Heart right ventricle (tissue), 16 donors: Measurements from ENCODE around the gene LGALS4. TPM values are rescaled to one million over a fixed set of nuclear protein-coding genes. Genes with fewer than 3 reads are reported as not detected.
A peak's percentile ranks its signal among the peaks of the same experiment; 100 is the strongest.

Experiments
- ATAC-seq, 8 donors: fragments of 200-7000 bp; cut with Tn5 transposase; one replicate each; pipeline ENCODE4 v1.9.1; 2020; ENCODE audit warnings: mild to moderate bottlenecking in 8 of 8, moderate library complexity in 8 of 8, moderate number of reproducible peaks in 1 of 8
- DNase-seq, 2 donors: peaks; one replicate each; pipeline ENCODE4 v3.0.0-alpha.2; 2020
- H3K27ac ChIP-seq, 10 donors: fragments of 200-600 bp; sonication (generic) in 2 of 10; one replicate each; pipeline versions ENCODE4 v1.5.0 to v1.8.0; 2020 to 2022; ENCODE audit warnings: mild to moderate bottlenecking in 3 of 10
- H3K27me3 ChIP-seq, 7 donors: fragments of 200-600 bp; one replicate each; pipeline ENCODE4 v1.8.0; 2021 to 2022; ENCODE audit warnings: mild to moderate bottlenecking in 2 of 7
- H3K36me3 ChIP-seq, 9 donors: fragments of 200-600 bp; sonication (generic) in 1 of 9; one replicate each; pipeline versions ENCODE4 v1.5.0 to v1.8.0; 2020 to 2022; ENCODE audit warnings: mild to moderate bottlenecking in 2 of 9
- H3K4me1 ChIP-seq, 9 donors: fragments of 200-600 bp; sonication (generic) in 1 of 9; one replicate each; pipeline versions ENCODE4 v1.5.0 to v1.8.0; 2020 to 2022; ENCODE audit warnings: mild to moderate bottlenecking in 4 of 9
- H3K4me3 ChIP-seq, 10 donors: fragments of 200-600 bp; sonication (generic) in 2 of 10; one replicate each; pipeline versions ENCODE4 v1.5.0 to v1.8.0; 2020 to 2022; ENCODE audit warnings: mild to moderate bottlenecking in 7 of 10, moderate library complexity in 2 of 10
- H3K9me3 ChIP-seq, 11 donors: fragments of 200-600 bp in 10 of 11; sonication (generic) in 2 of 11; one replicate each; pipeline versions ENCODE4 v1.5.0 to v1.8.0; 2013 to 2022; ENCODE audit warnings: mild to moderate bottlenecking in 2 of 11, control low read depth in 1 of 11, moderate library complexity in 1 of 11
- WGBS, 2 donors: extraction: QIAGEN DNeasy Blood & Tissue Kit; methylation state at CpG; one replicate each; pipeline ENCODE4 v1.1.7; 2013; ENCODE audit warnings: inconsistent platforms in 1 of 2; 5-methylcytosine and 5-hydroxymethylcytosine counted together
- intact Hi-C, 10 donors: fragments of 100-400 bp; cut with DNase I; formaldehyde crosslinking; loops; one replicate each; pipeline versions ENCODE4 v1.11.1 to v1.14.2; 2022
- polyA plus RNA-seq, 2 donors: library from polyadenylated mRNA; stranded (reverse); fragments of 200-250 nt; gene quantifications; one replicate each; pipeline ENCODE4 v1.2.3, GENCODE V29; 2013
- total RNA-seq, 10 donors: library from RNA; stranded (reverse); fragmentation: NEBNext Ultra II Directional in 3 of 10; extraction: Animal tissue kit (Norgen Biotek cat#: 25700) in 3 of 10; gene quantifications; one replicate each; pipeline versions ENCODE4 v1.2.1 to v1.2.4, GENCODE V29; 2021 to 2023
- TF ChIP-seq, protein P1 (sequence below), 9 donors: fragments of 200-600 bp; sonication (generic) in 2 of 9; IDR thresholded peaks; one replicate each; pipeline versions ENCODE4 v1.5.0 to v1.8.0; 2021 to 2022; ENCODE audit warnings: antibody characterized with exemption in 9 of 9, mild to moderate bottlenecking in 5 of 9, moderate library complexity in 1 of 9
- donor health status: Arrhythmogenic right ventricular cardiomyopathy.
- donor health status: ischemic (EF 13 %, LVEDD 7.1; RV severe dilation, severe dysfunction).
- donor health status: healthy with polysubstance abuse.
- donor health status: DM: no; HTN: yes; CAD: no.
- donor health status: DM: no; HTN: no; CAD: no.
- donor health status: ischemic (EF 25% LVEDD 6.9; RV normal size, moderate dysfunction).
- donor health status: ischemic (EF 25% LVEDD 5.7; RV mildly dilated, moderate dysfunction).
- donor health status: healthy.
- donor health status: DM: yes; HTN: yes; CAD: no.
- donor health status: Ischemic cardiomyopathy.
- donor health status: ischemic (EF 35%, LVEDD 5.7; RV mildly dilated, moderate dysfunction).
- donor health status: nonischemic (EF 11% LVEDD 7.7; RV severe dilation, severe dysfunction).
- donor health status: DM: yes; HTN: yes; CAD: no.
- donor health status: PGD.
- donor health status: ischemic (EF 29% LVEDD 5.4; RV normal size, mild dysfunction).
- donor health status: nonischemic (EF 23%, LVEDD 6.1; RV moderate dilation, normal function).

The LGALS4 gene
- total and polyA plus RNA-seq, 12 donors = 0.16 to 2.6 (median 0.81) TPM; not detected in 2

DNA sequence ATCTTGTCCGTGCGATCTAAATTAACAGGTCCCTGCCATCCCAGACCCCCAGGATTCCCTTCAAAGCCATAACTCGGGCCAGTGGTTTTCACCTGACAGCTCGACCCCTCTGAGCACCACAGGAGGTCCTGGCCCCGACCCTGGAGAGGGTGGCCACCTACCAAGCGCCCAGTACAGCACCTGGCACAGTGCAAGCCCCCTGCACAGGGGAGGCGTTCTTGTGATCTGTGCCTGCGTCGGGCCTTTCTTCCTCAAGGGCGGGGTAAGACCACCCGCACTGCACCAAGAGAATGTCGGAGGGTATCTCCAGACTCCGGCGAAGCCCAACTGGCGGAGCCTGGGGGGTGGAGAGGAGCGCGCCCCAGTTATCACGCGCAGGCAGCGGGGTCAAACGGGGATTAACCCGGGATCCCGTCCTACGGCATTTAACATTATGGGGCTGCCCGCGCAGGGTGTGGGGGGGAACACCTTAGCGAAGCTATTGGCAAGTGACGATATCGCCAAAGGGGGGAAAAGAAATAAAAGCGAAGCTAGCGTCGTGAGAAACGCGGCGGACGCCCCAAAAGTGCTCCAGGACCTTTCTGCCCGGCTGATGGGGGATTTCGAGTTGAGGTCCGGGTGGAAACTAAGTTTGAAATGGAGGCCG lies 38.4 kb upstream of the LGALS4 start:
- no peaks in the 10 kb centered on the region for H3K27me3 ChIP-seq
- peak; percentile 39 to 48 for DNase-seq
- ATAC-seq = peak in 1 of 8 donors; percentile 8
- peaks cover 0 to 25% (median 17%) of the 10 kb centered on the region in 9 donors for H3K36me3 ChIP-seq
- peak overlapping the region; percentile 94 to 100 (median 99) for H3K27ac ChIP-seq
- no peaks in the 10 kb centered on the region for H3K9me3 ChIP-seq
- intact Hi-C loops = loop anchor here in 5 of 10 donors (1.0 to 5.0 kb wide), 4 partner anchors 20 to 48 kb away; partner anchors contain the start of genes NFKBIB (in 4 of the 5), SIRT2 (in 4 of the 5) and ECH1 (in 1 of the 5)
- WGBS, 2 donors = 2 to 5% methylated on average over 40 of the region's 40 CpGs
- H3K4me3 ChIP-seq = peak overlapping the region; percentile 47 to 95 (median 86)
- TF ChIP-seq, protein P1, sequence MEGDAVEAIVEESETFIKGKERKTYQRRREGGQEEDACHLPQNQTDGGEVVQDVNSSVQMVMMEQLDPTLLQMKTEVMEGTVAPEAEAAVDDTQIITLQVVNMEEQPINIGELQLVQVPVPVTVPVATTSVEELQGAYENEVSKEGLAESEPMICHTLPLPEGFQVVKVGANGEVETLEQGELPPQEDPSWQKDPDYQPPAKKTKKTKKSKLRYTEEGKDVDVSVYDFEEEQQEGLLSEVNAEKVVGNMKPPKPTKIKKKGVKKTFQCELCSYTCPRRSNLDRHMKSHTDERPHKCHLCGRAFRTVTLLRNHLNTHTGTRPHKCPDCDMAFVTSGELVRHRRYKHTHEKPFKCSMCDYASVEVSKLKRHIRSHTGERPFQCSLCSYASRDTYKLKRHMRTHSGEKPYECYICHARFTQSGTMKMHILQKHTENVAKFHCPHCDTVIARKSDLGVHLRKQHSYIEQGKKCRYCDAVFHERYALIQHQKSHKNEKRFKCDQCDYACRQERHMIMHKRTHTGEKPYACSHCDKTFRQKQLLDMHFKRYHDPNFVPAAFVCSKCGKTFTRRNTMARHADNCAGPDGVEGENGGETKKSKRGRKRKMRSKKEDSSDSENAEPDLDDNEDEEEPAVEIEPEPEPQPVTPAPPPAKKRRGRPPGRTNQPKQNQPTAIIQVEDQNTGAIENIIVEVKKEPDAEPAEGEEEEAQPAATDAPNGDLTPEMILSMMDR (IDR thresholded peaks at IDR 0.05) = no peak
- H3K4me1 ChIP-seq = peaks cover 17 to 49% (median 40%) of the 10 kb centered on the region in 9 donors

DNA sequence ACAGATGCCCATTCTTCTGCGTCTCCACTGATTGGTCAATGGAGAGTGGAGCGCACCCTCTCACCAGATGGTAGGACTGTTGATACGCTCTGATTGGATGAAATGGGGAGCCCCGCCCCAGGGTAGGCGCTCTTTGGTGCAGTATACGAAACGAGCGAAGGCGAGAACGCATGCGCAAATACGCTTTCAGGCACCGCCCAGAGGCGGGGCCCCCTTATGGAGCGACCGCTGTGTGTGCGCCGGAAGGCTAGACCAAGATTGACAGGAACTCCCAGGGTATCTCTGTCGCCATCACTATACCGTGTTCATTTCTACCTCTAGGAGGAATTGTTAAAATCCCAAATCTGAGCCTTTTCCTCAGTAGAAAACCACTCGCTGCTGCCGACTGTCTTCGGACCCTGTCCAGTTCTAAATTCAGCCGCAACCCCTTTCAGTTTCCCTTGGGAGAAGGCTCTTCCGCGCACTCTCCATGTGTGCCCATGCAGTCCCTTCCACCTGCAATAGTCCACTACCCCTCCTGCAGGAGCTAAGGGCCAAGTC lies 37.8 kb upstream of the LGALS4 start:
- peaks cover 0 to 31% (median 23%) of the 10 kb centered on the region in 9 donors for H3K36me3 ChIP-seq
- TF ChIP-seq, protein P1 (IDR thresholded peaks at IDR 0.05) = peak in 4 of 9 donors; percentile 10 to 36 (median 16)
- H3K9me3 ChIP-seq = no peaks in the 10 kb centered on the region
- H3K4me1 ChIP-seq = peaks cover 17 to 53% (median 46%) of the 10 kb centered on the region in 9 donors
- peak overlapping the region; percentile 94 to 100 (median 99) for H3K27ac ChIP-seq
- intact Hi-C loops = loop anchor here in 5 of 10 donors (1.0 to 5.0 kb wide), 4 partner anchors 19 to 49 kb away; partner anchors contain the start of genes NFKBIB (in 4 of the 5), SIRT2 (in 4 of the 5) and ECH1 (in 1 of the 5)
- ATAC-seq = peak; percentile 74 to 93 (median 89)
- WGBS, 2 donors = 0% methylated on average over 26 of the region's 26 CpGs
- no peaks in the 10 kb centered on the region for H3K27me3 ChIP-seq
- DNase-seq = peak in 1 of 2 donors; percentile 98
- peak overlapping the region; percentile 47 to 95 (median 86) for H3K4me3 ChIP-seq

DNA sequence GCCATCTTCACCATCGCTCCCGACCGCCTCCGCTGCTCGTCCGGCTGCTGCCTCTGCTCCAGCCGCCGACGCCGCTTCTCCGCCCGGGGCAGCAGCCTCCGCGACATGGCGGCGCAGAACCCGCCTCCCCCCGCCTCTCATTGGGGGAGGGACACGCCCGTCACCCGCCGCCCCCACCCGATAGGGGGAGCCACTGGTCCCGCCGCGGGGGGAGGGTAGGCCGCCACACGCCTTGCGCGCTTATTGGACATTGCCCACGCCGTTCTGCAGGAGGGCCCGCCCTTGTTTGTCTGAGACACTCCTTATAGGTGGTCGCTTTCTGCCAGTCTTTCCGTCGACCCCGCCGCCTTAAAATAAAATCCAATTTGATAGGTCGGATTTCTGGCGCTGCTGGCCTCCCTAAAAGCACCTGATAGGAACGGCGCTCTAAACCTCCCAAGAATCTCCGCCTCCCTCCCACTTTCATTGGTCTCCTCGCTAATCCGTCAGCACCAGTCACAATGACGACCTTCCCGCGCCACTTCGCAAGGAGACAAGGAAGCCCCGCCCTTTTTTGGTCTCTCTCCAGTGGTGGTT lies 37.2 kb upstream of the LGALS4 start, which contains the start of gene HNRNPL:
Gene HNRNPL (minus strand): TSS at position 127 of the 576 bp plus-strand sequence. CDS start 20 bp downstream, at position 107.
- WGBS, 2 donors = 0 to 1% methylated on average over 50 of the region's 50 CpGs
- DNase-seq (peak; percentile 99 to 100), ATAC-seq (peak; percentile 72 to 86 (median 80))
- Histone ChIP-seq H3K27me3 (no peaks in the 10 kb centered on the region), H3K4me3 (peak within 1 kb of the TSS; percentile 80 to 98 (median 90)), H3K27ac (peak within 1 kb of the TSS; percentile 99 to 100 (median 100)), H3K9me3 (no peaks in the 10 kb centered on the region), H3K4me1 (peaks cover 17 to 58% (median 46%) of the 10 kb centered on the region in 9 donors), H3K36me3 (peaks cover 0 to 36% (median 29%) of the 10 kb centered on the region in 9 donors)
- intact Hi-C loops = loop anchor here in 7 of 10 donors (1.0 to 10.0 kb wide), 10 partner anchors 19 to 215 kb away; partner anchors contain the start of genes NFKBIB (in 5 of the 7), SIRT2 (in 5 of the 7), ECH1 (in 2 of the 7) and MRPS12 (in 1 of the 7)
- TF ChIP-seq, protein P1 (IDR thresholded peaks at IDR 0.05) = peak in 8 of 9 donors; percentile 45 to 74 (median 64)
